Ovary (tissue), 9 donors: Measurements from ENCODE around the gene CCDC188. TPM values are rescaled to one million over a fixed set of nuclear protein-coding genes. Genes with fewer than 3 reads are reported as not detected.

Experiments used
- DNase-seq, 5 donors: peaks; one replicate each; pipeline ENCODE4 v3.0.0-alpha.2; 2019 to 2020
- H3K27ac ChIP-seq, 2 donors: fragments of 200-600 bp; one replicate each; pipeline versions ENCODE4 v1.5.1 to v1.8.0; 2019 to 2022
- H3K27me3 ChIP-seq: fragments of 200-600 bp; one replicate; pipeline ENCODE4 v1.8.0; 2022
- H3K36me3 ChIP-seq: fragments of 200-600 bp; sonication (generic); one replicate; pipeline ENCODE4 v1.5.1; 2019
- H3K4me1 ChIP-seq: one replicate; pipeline ENCODE4 v1.8.1; 2013; ENCODE audit warnings: mild to moderate bottlenecking, moderate library complexity; ENCODE audit not compliant: insufficient read depth
- H3K4me3 ChIP-seq: fragments of 200-600 bp; sonication (generic); one replicate; pipeline ENCODE4 v1.5.1; 2017
- H3K9me3 ChIP-seq, 2 donors: fragments of 200-600 bp in 1 of 2; sonication (generic) in 1 of 2; one replicate each; pipeline versions ENCODE4 v1.5.1 to v1.8.1; 2013 to 2019; ENCODE audit warnings: mild to moderate bottlenecking in 1 of 2, moderate library complexity in 1 of 2
- EP300 ChIP-seq: sonication (generic); formaldehyde crosslinking; IDR thresholded peaks from one replicate; pipeline ENCODE4 v1.6.1; 2017; ENCODE audit warnings: antibody characterized with exemption
- POLR2A ChIP-seq: fragments of 450-650 bp; IDR thresholded peaks from one replicate; pipeline ENCODE4 v1.6.1; 2017; ENCODE audit warnings: antibody characterized with exemption, mild to moderate bottlenecking, moderate library complexity
- WGBS, 3 donors: extraction: QIAGEN DNeasy Blood & Tissue Kit in 1 of 3; methylation state at CpG; one replicate each; pipeline versions ENCODE4 v1.1.5 to v1.1.7; 2013 to 2017; 5-methylcytosine and 5-hydroxymethylcytosine counted together
- intact Hi-C, 4 donors: fragments of 100-400 bp; cut with DNase I; formaldehyde crosslinking; loops; one replicate each; pipeline versions ENCODE4 v1.11.0 to v1.15.1; 2022 to 2023
- polyA plus RNA-seq, 2 donors: library from polyadenylated mRNA; stranded (reverse); fragments of 200-250 nt in 1 of 2; fragments of 350-450 nt in 1 of 2; fragmentation: Illumina TruSeq in 1 of 2; extraction: RNeasy Lipid Tissue Mini Kit (QIAGEN cat#74804) in 1 of 2; gene quantifications; one replicate each; pipeline ENCODE4 v1.2.3, GENCODE V29; 2013 to 2014
- total RNA-seq, 7 donors: library from RNA; depleted of rRNA in 2 of 7; stranded (reverse); fragments of >200 nt in 2 of 7; fragmentation: NEBNext Ultra II Directional in 3 of 7; extraction: Animal tissue kit (Norgen Biotek cat#: 25700) in 3 of 7; gene quantifications; one replicate each; pipeline versions ENCODE4 v1.1.0 to v1.2.4, GENCODE V29; 2016 to 2023
- TF ChIP-seq, protein P1 (sequence below), 3 donors: fragments of 450-650 bp in 2 of 3; fragments of 200-600 bp in 1 of 3; IDR thresholded peaks; one replicate each; pipeline versions ENCODE4 v1.5.1 to v1.8.0; 2016 to 2022; ENCODE audit warnings: antibody characterized with exemption in 3 of 3, mild to moderate bottlenecking in 1 of 3
- donor health status: DM: no; HTN: no; CAD: no; lungs with moderate emphysema.
- donor health status: DM: no; HTN: no; CAD: no.
- donor health status: Bipolar disorder and iron deficiency.
- donor health status: DM: yes; HTN: yes; CAD: no.
- donor health status: DM: no; HTN: no; CAD: no.
- donor health status: DM: yes; HTN: yes; CAD: no.

The CCDC188 gene
- total and polyA plus RNA-seq, 9 donors: 0.27 to 1.1 (median 0.42) TPM; not detected in 1

DNA sequence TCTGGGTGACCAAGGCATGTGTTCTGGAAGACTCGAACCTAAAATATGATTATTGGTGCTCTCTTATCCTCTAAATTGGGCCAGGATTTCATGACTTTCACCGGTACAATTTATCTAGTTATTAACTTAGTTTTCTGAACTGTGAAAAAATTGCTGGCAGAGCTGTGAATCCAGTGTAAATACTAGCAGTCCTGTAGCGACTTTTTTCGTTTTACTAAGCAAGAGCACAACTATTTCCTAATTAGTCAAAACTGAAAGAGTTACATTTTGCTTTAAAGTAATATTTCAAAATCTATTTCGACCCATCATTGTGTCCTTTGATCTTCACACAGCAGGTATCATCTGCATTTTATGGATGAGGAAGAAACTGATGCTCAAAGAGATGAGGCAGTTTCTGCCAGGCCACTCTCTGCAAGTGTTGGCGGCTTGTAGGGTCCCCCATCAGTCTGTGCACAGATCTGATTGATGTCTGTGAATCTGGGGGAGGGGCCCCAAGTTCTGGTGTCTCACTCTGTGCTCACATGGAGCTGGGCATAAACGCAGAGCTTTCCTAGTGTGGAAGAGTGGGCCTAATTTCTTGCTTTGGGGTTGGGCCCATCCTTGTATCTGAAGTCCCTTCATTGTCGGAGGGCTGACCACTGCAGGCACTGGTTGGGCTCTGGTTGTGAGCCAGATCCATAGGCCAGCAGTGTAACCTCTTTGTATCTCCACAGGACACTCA is 32.4 kb downstream of the CCDC188 start:
- Histone ChIP-seq H3K9me3 (no peaks in the 10 kb centered on the region), H3K36me3 (no peaks in the 10 kb centered on the region), H3K27ac (no peak overlapping the region), H3K27me3 (no peaks in the 10 kb centered on the region), H3K4me3 (peak overlapping the region; percentile 81), H3K4me1 (peaks cover 10% of the 10 kb centered on the region)
- peak in 1 of 5 donors; percentile 18 for DNase-seq
- no peak for TF ChIP-seq POLR2A
- TF ChIP-seq, protein P1, sequence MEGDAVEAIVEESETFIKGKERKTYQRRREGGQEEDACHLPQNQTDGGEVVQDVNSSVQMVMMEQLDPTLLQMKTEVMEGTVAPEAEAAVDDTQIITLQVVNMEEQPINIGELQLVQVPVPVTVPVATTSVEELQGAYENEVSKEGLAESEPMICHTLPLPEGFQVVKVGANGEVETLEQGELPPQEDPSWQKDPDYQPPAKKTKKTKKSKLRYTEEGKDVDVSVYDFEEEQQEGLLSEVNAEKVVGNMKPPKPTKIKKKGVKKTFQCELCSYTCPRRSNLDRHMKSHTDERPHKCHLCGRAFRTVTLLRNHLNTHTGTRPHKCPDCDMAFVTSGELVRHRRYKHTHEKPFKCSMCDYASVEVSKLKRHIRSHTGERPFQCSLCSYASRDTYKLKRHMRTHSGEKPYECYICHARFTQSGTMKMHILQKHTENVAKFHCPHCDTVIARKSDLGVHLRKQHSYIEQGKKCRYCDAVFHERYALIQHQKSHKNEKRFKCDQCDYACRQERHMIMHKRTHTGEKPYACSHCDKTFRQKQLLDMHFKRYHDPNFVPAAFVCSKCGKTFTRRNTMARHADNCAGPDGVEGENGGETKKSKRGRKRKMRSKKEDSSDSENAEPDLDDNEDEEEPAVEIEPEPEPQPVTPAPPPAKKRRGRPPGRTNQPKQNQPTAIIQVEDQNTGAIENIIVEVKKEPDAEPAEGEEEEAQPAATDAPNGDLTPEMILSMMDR (IDR thresholded peaks at IDR 0.05): no peak
- no peak for TF ChIP-seq EP300
- intact Hi-C loops: loop anchor here in 1 of 4 donors (10.0 kb wide), 1 partner anchor 154 kb away; no protein-coding TSS in a partner anchor
- 10 to 14% (median 13%) methylated on average over 8 of the region's 8 CpGs for WGBS, 3 donors

DNA sequence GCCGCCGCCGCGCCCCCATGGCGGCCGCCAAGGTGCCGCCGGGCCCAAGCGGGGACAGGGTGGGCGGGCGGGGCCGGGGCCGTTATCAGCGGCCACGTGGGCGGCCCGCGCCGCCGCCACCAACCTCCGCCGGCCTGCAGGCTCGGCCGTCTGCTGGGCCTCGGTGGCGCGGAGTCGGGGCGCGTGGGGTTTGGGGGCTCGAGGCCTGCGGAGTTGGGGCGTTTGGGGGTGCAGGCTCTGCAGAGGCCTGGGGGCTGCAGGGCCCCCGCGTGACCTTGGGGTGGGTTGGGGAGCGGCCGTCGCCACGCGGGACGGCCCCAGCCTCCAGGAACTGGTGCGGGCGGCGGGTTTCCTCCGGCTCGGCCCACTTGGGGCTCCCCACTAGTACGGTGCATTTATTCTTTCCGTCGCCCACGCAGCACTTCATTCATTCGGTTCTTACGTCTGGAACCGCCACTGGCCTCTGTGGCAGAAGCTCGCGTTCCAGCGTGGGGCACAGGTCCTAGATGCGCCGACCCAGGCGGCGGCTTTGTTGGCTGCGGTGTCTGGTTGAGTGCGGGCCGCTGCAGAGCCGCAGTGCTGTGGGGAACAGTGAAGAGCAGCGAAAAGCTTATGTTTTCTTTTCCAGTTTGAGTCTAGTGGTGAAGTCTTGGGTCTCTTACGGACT is 33.1 kb downstream of the CCDC188 start:
- no peaks in the 10 kb centered on the region for H3K27me3 ChIP-seq
- no peaks in the 10 kb centered on the region for H3K36me3 ChIP-seq
- peaks cover 10% of the 10 kb centered on the region for H3K4me1 ChIP-seq
- intact Hi-C loops: loop anchor here in 1 of 4 donors (10.0 kb wide), 1 partner anchor 153 kb away; no protein-coding TSS in a partner anchor
- H3K9me3 ChIP-seq: no peaks in the 10 kb centered on the region
- H3K27ac ChIP-seq: peak overlapping the region; percentile 34 to 55
- 0% methylated on average over 39 to 66 of the region's 66 CpGs for WGBS, 3 donors
- TF ChIP-seq POLR2A: no peak
- TF ChIP-seq, protein P1 (IDR thresholded peaks at IDR 0.05): no peak
- TF ChIP-seq EP300: no peak
- peak in 4 of 5 donors; percentile 38 to 67 (median 66) for DNase-seq
- H3K4me3 ChIP-seq: peak overlapping the region; percentile 81

DNA sequence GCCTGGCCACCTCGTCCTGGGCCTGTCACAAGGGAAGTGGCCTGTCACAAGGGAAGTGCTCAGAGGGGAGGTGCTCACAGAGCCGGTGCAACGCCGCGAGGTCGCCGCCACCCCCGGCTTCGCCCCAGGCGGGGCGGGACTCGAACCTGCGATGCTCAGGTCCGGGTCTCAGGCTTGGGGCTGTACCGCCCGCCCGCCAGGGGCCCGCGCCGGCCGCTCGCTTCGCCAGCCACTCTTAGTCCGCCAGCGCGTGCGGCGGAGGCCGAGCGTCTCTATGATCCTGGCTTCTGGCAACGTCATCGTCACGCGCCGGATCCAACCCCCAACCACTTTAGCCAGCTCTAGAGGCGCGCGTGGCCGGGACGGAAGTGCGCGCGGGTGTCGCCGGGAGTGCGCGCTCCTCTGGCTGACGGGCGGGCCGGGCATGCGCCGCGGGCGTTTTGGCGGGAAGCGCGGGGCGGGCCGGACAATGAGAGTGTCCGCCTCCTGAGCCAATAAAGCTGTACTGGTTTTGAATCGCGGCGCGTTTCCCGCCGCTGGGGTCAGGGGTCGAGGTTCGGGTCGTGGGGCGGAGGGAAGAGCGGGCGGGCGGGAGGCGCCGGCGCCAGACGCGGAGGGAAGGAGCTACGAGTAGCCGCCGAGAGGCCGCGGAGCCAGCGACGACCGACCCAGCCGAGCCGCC is 33.8 kb downstream of the CCDC188 start, which contains the start of gene TRMT2A:
Gene TRMT2A, minus strand, starts transcription at position 276 of the 682 bp plus-strand sequence. CDS start 320 bp downstream, outside the sequence.
- peak within 1 kb of the TSS; percentile 81 for H3K4me3 ChIP-seq
- peak; percentile 96 to 99 (median 98) for DNase-seq
- no peaks in the 10 kb centered on the region for H3K36me3 ChIP-seq
- H3K27ac ChIP-seq: peak within 1 kb of the TSS; percentile 66 to 75
- H3K4me1 ChIP-seq: peaks cover 10% of the 10 kb centered on the region
- WGBS, 3 donors: 0 to 1% (median 0%) methylated on average over 74 to 88 of the region's 88 CpGs
- H3K9me3 ChIP-seq: no peaks in the 10 kb centered on the region
- intact Hi-C loops: loop anchor here in 1 of 4 donors (10.0 kb wide), 1 partner anchor 152 kb away; no protein-coding TSS in a partner anchor
- H3K27me3 ChIP-seq: no peaks in the 10 kb centered on the region
- TF ChIP-seq, protein P1 (IDR thresholded peaks at IDR 0.05): peak in 1 of 3 donors; percentile 38
- TF ChIP-seq POLR2A: peak; percentile 31
- TF ChIP-seq EP300: no peak

DNA sequence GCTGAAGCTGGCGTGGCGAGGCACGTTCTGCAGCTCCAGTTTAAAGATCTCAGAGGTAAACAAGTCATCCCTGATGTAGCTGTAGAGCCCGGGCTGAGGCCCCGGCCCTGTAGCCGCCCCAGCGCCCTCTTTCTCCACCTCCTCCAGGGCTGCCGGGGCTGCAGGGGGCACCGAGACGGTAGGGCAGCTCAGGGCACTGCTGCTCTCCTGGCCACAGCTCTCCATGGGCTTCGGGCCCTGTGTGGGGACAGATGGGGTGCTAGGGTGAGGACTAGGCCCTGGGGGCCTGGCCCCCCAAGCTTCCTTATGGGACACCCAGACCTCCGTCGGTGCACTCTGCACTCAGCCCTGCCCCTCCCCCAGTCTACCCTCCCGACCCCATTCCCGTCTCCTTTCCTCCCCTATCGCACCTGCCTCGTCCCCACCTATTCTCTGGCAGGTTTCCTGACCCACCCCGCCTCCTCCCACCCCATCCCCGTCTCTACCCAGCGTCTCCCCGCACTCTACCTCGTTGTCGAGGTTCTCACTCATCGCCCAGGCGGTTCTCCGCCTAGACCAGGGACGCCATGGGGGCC is 34.4 kb downstream of the CCDC188 start:
- H3K27ac ChIP-seq: peak overlapping the region; percentile 66 to 75
- intact Hi-C loops: loop anchor here in 1 of 4 donors (10.0 kb wide), 1 partner anchor 152 kb away; no protein-coding TSS in a partner anchor
- DNase-seq: peak in 4 of 5 donors; percentile 49 to 73 (median 59)
- peaks cover 10% of the 10 kb centered on the region for H3K4me1 ChIP-seq
- peak overlapping the region; percentile 81 for H3K4me3 ChIP-seq
- TF ChIP-seq EP300 (no peak), POLR2A (no peak)
- TF ChIP-seq, protein P1 (IDR thresholded peaks at IDR 0.05): no peak
- 5 to 12% (median 7%) methylated on average over 20 to 27 of the region's 27 CpGs for WGBS, 3 donors
- H3K9me3 ChIP-seq: no peaks in the 10 kb centered on the region
- H3K36me3 ChIP-seq: no peaks in the 10 kb centered on the region
- no peaks in the 10 kb centered on the region for H3K27me3 ChIP-seq
